GM19023 (cell line): ENCODE data around the gene YY1.
"Not testable (repeated sequence)": the region's sequence is repeated elsewhere in the genome, so short reads cannot be mapped to it uniquely, and the experiment has no call there.

Experiments
- ATAC-seq: cut with Tn5 transposase; IDR thresholded peaks from one replicate; pipeline ENCODE4 v1.9.1; 2021; ENCODE audit warnings: mild to moderate bottlenecking, moderate library complexity; ENCODE audit not compliant: unreplicated experiment

The YY1 gene

DNA sequence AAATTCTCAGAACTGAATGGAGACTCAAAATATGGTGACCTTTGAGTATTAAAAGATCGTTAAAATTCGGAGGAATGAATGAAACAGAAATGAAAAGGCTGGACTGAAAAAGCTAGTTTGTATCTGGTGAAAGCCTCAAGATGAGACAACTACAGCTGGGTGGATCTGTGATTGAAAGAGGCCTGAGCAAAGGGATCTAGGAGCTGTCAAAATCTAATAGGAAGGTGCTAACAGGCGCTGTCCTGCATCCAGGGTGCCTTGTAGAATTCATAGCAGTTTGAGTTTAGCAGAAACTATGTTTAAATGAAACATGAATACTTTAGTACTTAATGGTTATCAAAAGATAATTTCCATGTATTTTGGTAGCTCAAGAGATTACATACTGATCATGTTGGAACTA lies 2.3 kb downstream of the YY1 start:
- no peak for ATAC-seq

DNA sequence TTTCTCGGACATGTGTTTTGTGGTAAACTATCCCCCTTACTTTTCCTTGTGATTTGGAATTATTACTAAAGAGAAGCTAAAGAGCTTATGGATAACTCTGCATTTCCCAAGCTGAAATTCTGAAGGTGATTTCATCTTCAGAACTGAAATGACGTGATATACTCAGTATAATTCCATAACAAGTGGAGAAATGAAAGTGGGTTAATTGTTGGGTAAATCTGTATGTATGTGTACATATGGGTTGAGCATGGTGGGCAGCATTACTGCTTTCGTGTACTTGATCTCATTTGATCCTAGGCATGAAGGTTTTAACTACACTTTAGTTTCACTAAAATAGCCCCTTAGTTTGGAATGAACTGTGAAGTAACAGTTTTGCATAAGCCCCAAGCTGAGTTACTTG lies 4.1 kb downstream of the YY1 start:
- ATAC-seq = no peak

DNA sequence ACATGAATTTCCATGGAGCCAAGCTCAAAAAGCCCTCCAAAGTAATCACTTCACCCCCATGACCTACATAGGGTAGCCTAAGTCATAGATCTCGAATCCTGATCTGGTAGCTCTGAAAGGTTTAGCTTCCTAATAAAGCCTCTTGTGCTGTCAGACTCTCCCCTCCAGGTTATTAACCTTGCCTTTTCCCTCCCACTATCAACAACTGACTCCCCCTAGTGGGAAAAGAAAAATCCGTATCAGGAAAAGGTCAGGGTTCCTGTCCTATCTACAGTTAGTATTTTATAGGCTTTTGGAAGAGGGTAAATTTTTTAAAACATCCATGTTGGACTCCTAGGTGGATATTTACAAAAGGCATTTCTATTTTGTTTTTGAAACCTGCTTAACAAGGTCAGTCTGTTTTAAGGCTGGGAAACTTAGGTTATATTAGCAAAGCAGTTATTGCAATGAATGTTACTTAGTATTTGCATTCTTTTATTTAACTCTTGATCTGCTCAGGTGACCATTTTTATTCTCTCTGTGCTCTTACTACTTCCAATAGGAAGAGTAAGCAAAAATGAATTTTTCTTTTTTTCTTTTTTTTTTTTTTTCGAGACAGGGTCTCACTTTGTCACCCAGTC lies 8.0 kb downstream of the YY1 start:
- ATAC-seq = no peak

DNA sequence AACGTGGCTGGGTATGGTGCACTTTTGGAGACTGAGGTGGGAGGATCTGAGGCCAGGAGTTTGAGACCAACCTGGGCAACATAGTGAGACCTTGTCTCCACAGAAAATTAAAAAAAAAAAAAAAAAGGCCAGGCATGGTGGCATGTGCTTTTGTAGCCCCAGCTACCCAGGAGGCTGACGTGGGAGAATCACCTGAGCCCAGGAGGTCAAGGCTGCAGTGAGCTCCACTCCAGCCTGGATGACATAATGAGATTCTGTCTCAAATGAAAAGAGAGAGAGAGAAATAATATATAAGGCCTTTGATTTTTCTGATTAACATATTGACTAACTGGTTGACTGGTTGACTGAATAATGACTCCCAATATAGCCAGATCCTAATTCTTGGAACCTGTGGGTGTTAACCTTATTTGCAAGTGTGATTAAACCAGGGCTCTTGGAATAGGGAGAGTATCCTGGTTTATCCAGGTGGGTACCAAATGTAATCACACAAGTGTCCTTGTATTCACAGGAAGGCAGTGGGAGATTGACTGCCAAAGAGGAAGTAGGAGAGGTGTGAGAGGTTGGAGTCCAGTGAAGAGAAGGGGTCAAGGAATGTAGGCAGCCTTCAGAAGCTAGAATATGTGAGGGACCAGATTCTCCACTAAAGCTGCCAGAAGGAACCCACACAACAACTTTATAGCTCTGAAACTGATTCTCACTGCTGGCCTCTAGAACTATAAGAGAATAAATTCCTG lies 12.0 kb downstream of the YY1 start:
- no peak for ATAC-seq

DNA sequence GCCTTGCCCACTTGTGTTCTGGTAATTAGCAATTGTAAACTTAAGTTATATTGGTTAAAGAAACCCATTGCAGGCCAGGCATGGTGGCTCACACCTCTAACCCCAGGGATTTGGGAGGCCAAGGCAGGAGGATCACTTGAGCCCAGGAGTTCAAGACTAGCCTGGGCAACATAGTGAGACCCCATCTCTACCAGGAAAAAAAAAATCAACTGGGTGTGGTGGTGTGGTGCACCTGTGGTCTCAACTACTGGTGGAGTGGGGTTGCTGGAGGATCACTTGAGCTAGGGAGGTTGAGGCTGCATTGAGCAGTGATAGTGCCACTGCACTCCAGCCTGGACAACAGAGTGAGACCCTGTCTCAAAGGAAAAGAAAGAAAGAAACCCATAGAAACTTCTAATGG lies 13.7 kb downstream of the YY1 start:
- no peak for ATAC-seq

DNA sequence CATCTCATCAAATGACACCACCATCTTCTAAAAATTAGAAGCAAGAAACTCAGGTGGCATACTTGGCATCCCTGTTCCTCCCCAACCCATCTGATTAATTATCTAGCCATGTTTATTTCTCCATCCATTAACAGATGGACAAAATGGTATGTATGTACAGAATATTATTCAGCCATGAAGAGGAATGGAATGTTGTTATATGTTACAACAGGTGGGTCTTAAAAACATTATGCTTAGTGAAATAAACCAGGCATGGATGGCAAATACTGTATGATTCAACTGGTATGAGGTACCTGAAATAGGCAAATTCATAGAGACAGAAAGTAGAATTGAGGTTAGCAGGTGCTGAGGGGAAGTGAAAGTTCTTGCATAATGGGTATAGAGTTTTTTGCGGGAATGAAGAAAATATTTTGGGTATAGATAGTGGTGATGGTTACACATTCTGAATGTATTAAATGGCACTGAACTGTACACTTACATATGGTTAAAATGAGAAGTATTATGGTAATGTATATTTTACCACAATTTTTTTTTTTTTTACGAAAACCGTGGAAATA lies 17.5 kb downstream of the YY1 start:
- no peak for ATAC-seq

DNA sequence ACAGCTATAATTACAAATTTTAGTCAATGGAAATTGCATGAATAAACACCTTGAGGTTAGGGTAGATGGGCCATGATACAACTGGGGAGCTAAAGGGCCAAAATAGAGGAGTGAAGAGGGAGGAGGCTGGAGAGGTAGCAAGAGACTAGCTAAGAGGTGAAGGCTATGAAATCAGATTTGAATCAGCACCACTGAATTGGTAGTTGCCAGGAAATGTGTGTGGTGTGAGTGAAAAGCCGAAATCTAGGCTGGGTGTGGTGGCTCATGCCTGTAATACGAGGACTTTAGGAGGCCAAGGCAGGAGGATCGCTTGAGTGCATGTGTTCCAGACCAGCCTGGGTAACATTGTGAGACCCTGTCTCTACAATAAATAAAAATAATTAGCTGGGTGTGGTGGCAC lies 22.7 kb downstream of the YY1 start:
- no peak for ATAC-seq

DNA sequence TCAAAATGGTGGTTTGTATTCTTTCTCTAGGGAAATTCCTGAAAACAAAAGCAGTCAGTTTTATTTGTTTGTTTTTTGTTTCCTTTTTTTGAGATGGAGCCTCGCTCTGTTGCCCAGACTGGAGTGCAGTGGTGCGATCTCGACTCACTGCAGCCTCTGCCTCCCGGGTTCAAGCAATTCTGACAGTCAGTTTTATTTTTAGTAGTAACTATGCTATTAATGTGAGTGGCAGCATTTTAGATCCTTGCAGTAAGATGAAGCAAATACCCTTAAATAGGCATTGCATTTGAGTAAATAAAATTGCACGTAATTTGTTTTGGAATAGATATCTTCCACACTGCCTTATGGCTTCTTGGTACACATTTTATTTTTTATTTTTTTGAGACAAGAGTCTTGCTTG lies 23.6 kb downstream of the YY1 start:
- ATAC-seq = no peak

DNA sequence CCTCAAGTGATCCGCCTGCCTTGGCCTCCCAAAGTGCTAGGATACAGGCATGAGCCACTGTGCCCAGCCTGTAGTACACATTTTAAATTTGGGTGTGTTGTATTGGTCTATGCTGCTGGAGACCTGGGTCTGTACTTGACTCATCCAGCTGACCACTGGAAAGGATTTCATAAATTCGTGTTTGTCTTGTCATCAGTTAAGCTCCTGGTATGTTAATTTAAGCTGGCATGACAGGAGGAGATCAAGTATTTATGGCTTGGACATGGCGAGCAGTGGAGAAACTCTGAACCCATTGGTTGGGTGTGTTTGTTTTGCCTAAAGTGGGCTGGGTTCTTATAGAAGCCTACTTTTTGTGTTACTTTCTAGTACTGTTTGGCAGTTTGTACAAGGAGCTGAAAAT lies 24.2 kb downstream of the YY1 start:
- ATAC-seq = no peak

DNA sequence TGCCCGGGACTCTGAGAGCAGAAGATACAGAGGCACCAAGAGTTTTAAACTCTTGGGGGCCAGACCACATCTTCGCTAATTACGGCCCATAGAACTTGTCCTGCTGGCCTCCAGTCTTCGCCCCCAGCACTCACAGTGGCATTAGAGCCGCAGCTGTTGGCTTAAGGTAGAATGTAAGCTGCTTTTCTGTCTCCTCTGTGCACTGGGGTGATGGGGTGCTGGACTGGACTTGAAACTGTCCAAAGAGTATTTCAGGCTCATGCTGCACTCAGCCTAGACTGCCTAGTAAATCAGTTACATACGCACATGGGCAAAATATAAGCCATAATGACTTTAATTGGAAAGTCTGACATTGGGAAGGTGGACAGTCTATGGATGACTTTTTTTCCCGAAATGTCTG lies 29.0 kb downstream of the YY1 start:
- no peak for ATAC-seq

DNA sequence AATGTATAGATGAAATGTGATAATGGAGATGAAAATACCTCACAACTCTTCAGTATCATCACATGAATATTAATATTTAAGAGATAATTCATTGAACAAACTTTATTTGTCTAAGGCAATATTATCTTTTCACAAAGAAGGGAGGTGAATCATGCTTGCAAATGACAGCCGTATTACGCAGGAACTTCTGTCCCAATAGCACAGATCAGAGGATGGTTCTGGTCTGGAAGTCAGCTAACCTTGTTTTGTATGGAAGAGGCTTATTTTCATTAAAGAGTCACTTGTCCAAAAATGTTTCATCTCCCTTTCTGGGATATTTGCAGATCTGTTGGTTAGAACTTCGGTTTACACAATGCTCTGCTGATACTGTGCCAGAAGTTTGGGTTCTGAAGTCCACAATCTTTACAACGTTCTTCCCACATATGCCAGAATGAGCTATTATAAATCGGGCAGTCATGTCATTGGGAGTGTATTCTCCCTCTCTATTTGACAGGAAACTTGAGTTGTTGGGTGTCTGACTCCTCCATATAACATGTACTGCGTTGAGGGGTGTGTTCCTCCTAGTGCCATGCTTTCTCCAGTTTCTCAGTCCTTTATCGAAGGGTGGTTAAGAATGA lies 29.8 kb downstream of the YY1 start:
- no peak for ATAC-seq

DNA sequence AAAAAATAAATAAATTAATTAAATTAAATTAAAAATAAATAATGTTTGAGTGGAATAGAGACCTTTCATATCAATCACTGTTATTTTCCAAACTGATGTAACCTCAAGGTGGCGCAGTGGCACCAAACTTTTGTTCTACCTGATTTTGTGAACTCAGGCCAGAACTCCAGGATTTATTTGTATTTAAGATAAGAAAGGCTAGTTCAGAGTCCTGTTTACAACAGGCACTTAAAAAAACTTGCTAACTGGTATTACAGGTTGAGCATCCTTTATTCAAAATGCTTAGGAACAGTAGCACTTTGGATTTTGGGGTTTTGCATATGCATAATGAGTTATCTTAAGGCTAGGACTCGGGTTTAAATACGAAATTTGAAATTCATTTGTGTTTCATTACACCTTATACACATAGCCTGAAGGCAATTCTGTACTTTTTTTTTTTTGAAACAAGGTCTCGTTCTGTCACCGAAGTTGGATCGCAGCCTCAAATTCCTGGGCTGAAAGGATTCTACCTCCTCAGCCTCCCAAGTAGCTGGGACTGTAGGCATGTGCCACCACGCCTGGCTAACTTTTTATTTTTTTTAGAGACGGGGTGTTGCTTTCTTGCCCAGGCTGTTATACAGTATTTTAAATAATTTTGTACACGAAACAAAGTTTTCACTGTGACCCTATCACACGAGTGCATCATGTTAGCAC lies 32.4 kb downstream of the YY1 start:
- no peak for ATAC-seq

DNA sequence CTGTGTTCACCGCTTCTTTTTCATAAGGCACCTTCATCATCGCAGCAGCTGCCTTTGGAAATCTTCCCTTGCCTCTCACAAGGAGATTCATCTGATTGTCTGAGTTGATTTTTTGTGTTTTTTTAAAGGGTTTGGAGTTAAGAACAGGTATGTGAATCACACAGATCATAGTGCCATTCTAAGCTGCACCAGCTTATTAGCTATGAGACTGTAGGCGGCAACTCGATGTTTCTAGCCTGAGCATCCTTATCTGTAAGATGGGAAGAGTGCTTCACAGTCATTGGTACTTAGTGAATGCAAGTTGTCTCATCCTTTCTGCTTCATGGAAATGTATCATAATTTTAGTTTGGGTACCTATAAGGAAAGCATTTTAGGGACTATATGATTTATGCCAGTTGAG lies 35.3 kb downstream of the YY1 start:
- ATAC-seq = no peak

DNA sequence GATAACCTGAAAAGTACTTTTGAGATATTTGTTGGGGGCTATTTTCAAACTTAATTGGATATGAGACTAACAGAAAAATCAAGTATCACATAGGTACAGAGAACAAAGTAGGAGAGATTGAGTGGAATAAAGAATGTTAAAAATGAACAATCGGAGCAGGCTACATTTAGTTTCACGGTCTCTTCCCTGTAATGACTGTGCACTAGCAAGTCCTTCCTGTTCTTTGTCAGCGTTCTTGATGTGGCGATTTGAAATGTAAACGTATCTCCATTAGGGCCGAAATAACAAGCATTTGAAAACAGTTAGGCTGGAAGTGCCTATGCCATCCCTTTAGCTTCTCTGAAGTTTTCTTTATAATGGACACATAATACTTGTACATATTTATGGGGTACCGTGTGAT lies 36.3 kb downstream of the YY1 start:
- no peak for ATAC-seq

DNA sequence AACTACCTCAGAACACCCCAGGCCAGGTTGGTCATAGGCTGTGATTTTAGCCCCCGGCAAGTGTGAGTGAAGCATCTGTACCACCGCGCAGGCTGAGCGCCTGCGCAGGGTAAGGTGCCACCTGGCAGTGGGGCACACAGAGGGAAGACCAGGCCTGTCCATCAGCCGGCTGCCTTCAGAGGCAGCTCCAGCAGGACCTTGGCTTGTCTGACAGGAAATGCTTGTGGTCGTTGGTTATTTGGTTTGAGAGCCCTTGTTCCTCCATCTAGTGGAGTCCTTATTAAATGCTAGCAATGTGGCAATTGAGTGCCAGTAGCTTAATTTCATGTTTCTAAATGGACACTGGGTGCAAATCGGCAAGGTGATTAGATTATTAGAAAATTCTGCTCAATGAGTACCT lies 39.8 kb downstream of the YY1 start:
- no peak for ATAC-seq

DNA sequence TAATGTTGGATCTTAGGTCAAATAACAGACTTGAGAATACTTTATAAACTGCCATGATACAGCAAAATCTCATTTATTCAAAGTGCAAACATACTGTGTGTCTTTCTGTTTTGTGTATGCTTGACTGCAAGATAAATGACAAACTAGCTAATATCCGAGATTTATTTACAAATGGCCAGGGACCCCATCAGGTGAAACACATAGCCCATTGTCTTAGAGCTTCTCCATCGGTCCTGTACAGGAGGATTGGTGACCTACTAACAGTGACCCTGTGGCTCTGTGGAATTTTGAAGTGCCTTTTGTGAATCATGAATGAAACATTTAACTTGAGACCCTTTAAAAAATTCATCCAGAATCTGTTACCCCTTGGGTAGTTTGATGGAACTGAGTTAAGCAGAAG lies 40.2 kb downstream of the YY1 start:
- no peak for ATAC-seq

DNA sequence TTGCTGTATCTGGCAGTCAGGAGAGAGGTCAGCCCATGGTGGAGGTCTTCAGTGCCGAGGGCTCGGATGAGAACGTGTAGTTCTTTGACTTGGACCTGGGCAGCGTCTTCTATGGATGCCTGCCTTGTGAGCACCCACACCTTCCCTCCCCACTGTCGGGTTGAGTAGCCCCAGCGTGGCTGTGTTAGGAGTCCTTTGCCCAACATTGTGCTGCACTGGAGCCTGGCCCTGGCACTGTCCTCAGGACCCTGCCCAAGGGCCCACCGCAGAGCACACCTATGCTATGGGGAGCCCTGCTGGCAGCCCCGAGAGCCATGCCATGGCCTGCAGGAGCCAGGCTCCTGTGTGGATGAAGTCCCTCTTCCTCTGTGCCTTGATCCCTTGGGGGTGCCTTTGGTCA lies 40.6 kb downstream of the YY1 start:
- no peak for ATAC-seq

DNA sequence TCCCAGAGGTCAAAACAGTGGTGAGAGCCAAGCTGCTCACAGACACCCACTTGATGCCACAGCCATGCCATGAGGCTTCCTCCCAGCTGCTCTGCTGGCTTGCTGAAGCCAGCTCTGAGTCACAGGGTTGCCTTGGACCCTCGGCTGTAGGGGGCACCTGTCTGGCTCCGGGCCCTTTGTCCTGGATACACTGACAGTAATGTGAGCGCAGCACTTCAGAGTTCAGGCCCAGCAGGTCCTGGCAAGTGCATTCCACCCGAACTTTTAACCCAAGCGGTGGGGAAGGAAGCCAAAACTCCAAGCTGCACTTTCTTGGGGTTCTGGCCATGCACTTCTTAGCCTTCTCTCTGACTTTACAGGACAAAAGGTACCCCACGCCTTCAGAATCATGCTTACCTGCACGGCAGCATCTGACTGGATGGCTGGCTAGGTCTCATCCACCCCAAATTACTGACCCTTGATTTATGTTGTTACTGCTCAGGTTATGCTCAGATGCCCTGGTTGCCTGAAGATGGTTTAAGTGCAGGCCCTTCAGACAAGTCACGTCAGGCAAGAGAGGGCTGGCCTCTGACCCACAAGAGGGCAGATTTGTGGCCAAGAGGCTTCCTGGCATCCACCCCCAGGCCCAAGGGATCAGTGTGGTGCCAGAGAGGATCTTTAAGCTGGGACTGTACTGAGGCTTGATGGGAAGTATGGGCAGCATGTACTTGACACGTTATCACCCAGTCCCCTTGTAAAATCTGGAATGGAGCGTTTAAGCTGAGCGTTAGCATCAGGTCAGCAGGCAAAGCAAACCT lies 42.5 kb downstream of the YY1 start:
- no peak for ATAC-seq

DNA sequence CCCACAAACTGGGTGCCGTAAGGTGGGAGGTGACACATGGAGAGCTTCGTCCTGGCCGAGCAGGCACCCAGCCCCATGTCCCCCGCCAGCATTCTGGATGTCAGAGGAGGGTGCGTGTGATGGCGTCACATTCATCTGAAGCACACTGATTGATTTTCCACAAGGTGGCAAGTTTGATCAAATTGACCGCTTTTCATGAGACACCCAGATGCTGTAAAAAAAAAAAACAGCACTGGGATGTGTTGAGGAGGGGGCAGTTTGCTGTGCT lies 43.1 kb downstream of the YY1 start:
- ATAC-seq = no peak

DNA sequence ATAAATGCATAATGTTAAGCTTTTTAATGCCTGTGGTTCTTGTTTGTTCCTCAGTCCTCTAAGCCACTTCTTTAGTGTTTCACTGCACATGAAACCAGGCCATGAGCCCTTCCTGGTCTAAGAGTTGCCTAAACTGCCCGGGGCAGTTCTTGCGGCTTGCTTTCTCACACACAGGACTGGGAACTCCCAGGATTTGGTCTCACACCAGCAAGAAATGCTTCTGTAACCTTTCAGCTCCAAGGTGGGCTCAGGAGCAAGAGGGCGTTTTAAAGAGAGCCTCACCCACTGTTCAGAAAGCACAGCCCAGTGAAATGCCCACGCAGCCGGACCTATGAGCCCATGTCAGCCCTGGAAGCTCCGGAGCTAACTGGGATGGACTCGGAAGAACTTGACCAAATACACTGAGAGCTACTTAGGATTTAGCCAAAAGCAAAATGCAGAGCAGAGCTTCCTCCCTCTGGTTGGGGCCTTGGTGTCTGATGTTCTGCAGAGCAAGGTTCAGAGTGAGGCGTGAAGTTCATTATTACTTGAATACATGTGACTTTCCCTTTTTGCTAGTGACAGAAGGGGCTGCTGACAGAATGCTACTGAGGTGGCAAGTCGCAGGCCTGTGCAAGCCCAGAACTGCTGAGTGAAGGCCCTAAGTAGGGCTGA lies 43.9 kb downstream of the YY1 start:
- no peak for ATAC-seq

DNA sequence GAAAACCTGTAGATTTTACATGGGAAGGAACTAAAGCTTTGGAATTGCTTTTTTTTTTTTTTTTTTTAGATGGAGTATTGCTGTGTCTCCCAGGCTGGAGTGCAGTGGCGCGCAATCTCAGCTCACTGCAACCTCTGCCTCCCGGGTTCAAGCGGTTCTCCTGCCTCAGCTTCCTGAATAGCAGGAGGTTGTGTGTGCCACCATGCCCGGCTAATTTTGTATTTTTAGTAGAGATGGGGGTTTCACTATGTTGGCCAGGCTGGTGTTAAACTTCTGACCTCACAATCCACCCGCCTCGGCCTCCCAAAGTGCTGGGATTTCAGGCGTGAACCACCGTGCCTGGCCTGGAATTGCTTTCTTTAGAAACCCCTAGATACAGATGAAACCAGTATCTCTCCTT lies 44.5 kb downstream of the YY1 start:
- not testable (repeated sequence) for ATAC-seq
